GM12864 (cell line): ENCODE data around the gene ASF1B.

ENCODE experiments used
- DNase-seq: peaks from one replicate; pipeline ENCODE4 v3.0.0-alpha.2; 2011; ENCODE audit warnings: low read depth
- H3K4me3 ChIP-seq: 2 replicates; pipeline ENCODE4 v1.5.1; 2011; ENCODE audit warnings: mild to moderate bottlenecking, low read depth, low read length, control low read depth
- CTCF ChIP-seq: IDR thresholded peaks from 2 replicates; pipeline ENCODE4 v1.5.1; 2011; ENCODE audit warnings: low read depth, mild to moderate bottlenecking, moderate library complexity, low read length, control low read depth, inconsistent platforms; ENCODE audit errors: missing control alignments

ASF1B gene

GRCh38 chr19:14107581-14108461 lies 28.6 kb downstream of the ASF1B start:
- TF ChIP-seq CTCF, result no peak
- DNase-seq, result no peak
- H3K4me3 ChIP-seq, result no peak overlapping the region

- DNase-seq, result no peak
- no peak overlapping the region for H3K4me3 ChIP-seq
- no peak for TF ChIP-seq CTCF
These were observed 29.5 kb downstream of the ASF1B start for GRCh38 chr19:14106840-14107239.

- TF ChIP-seq CTCF, result no peak
- H3K4me3 ChIP-seq, result no peak overlapping the region
- no peak for DNase-seq
These were observed 30.7 kb downstream of the ASF1B start for GRCh38 chr19:14105680-14106079.

GRCh38 chr19:14103310-14103709 lies 33.1 kb downstream of the ASF1B start:
- no peak overlapping the region for H3K4me3 ChIP-seq
- no peak for TF ChIP-seq CTCF
- DNase-seq, result no peak

- no peak for TF ChIP-seq CTCF
- DNase-seq, result no peak
- no peak overlapping the region for H3K4me3 ChIP-seq
These were observed 33.6 kb downstream of the ASF1B start for GRCh38 chr19:14102756-14103155.

GRCh38 chr19:14102102-14102696 lies 34.2 kb downstream of the ASF1B start:
- no peak for TF ChIP-seq CTCF
- H3K4me3 ChIP-seq, result no peak overlapping the region
- no peak for DNase-seq
